CD14-positive monocyte (primary cell): ENCODE data around the gene FMNL3. TPM values are rescaled to one million over a fixed set of nuclear protein-coding genes. Genes with fewer than 3 reads are reported as not detected.
A peak's percentile ranks its signal among the peaks of the same experiment; 100 is the strongest.

Experiments
- DNase-seq, 3 donors: peaks; one replicate each; pipeline ENCODE4 v3.0.0-alpha.2; 2011 to 2022
- H2AFZ ChIP-seq: 2 replicates; pipeline ENCODE4 v1.6.0; 2012; ENCODE audit warnings: mild to moderate bottlenecking, low read depth, low read length, inconsistent platforms; ENCODE audit not compliant: insufficient read depth, poor library complexity, severe bottlenecking
- H3K27ac ChIP-seq, 2 donors: 1 replicate in 1 of 2; 2 replicates in 1 of 2; pipeline ENCODE4 v1.5.1; 2012 to 2013; ENCODE audit warnings: low read length in 2 of 2, control low read depth in 1 of 2, inconsistent platforms in 1 of 2, low read depth in 1 of 2, mild to moderate bottlenecking in 1 of 2
- H3K27me3 ChIP-seq, 2 donors: one replicate each; pipeline versions ENCODE4 v1.6.0 to v1.6.1; 2011 to 2013; ENCODE audit warnings: low read length in 2 of 2; ENCODE audit not compliant: control insufficient read depth in 2 of 2, insufficient read depth in 2 of 2
- H3K36me3 ChIP-seq, 2 donors: replicated peaks in 1 of 2; 1 replicate in 1 of 2; 2 replicates in 1 of 2; pipeline versions ENCODE4 v1.5.1 to v1.6.1; 2012 to 2013; ENCODE audit warnings: low read length in 2 of 2, control low read depth in 1 of 2, inconsistent platforms in 1 of 2, mild to moderate bottlenecking in 1 of 2; ENCODE audit not compliant: insufficient read depth in 2 of 2, control insufficient read depth in 1 of 2
- H3K4me1 ChIP-seq, 2 donors: 1 replicate in 1 of 2; 2 replicates in 1 of 2; pipeline versions ENCODE4 v1.5.1 to v1.6.1; 2012 to 2013; ENCODE audit warnings: low read length in 2 of 2, control low read depth in 1 of 2, inconsistent platforms in 1 of 2, mild to moderate bottlenecking in 1 of 2, moderate library complexity in 1 of 2; ENCODE audit not compliant: insufficient read depth in 2 of 2, control insufficient read depth in 1 of 2
- H3K4me2 ChIP-seq: replicated peaks from 2 replicates; pipeline ENCODE3; 2012; ENCODE audit warnings: low read length, moderate library complexity, mild to moderate bottlenecking; ENCODE audit not compliant: poor library complexity, severe bottlenecking; ENCODE audit errors: extremely low read depth
- H3K4me3 ChIP-seq, 3 experiments: fragments of 200-600 bp in 1 of 3; sonication (generic) in 1 of 3; replicated peaks in 1 of 3; 1 replicate in 2 of 3; 2 replicates in 1 of 3; pipeline ENCODE4 v1.5.1; 2011 to 2013; ENCODE audit warnings: low read length in 3 of 3, mild to moderate bottlenecking in 3 of 3, control low read depth in 2 of 3, low read depth in 2 of 3, inconsistent platforms in 1 of 3, moderate library complexity in 1 of 3
- H3K79me2 ChIP-seq: 2 replicates; pipeline ENCODE4 v1.6.0; 2012; ENCODE audit warnings: mild to moderate bottlenecking, control low read depth, inconsistent platforms, low read length, moderate library complexity; ENCODE audit not compliant: insufficient read depth
- H3K9ac ChIP-seq: 2 replicates; pipeline ENCODE4 v1.6.0; 2017; ENCODE audit warnings: low read length, mild to moderate bottlenecking; ENCODE audit not compliant: insufficient read depth, poor library complexity, severe bottlenecking
- H3K9me3 ChIP-seq, 2 donors: replicated peaks in 1 of 2; 1 replicate in 1 of 2; 2 replicates in 1 of 2; pipeline versions ENCODE4 v1.5.1 to v1.6.1; 2012 to 2013; ENCODE audit warnings: low read length in 2 of 2, control low read depth in 1 of 2; ENCODE audit not compliant: control insufficient read depth in 1 of 2, insufficient read depth in 1 of 2
- H4K20me1 ChIP-seq: 2 replicates; pipeline ENCODE4 v1.6.0; 2012; ENCODE audit warnings: mild to moderate bottlenecking, low read length, control low read depth, moderate library complexity; ENCODE audit not compliant: insufficient read depth
- H3K27ac Mint-ChIP-seq, 7 donors: one replicate each; pipeline ENCODE4 v1.8.0; 2020; ENCODE audit warnings: mild to moderate bottlenecking in 7 of 7, mixed read lengths in 7 of 7, moderate library complexity in 6 of 7, inconsistent platforms in 2 of 7
- H3K27me3 Mint-ChIP-seq, 3 donors: one replicate each; pipeline ENCODE4 v1.8.0; 2021 to 2022; ENCODE audit warnings: low read depth in 3 of 3, mild to moderate bottlenecking in 3 of 3, mixed read lengths in 3 of 3, moderate library complexity in 3 of 3, inconsistent platforms in 1 of 3
- H3K36me3 Mint-ChIP-seq, 2 donors: one replicate each; pipeline ENCODE4 v1.8.0; 2020; ENCODE audit warnings: mixed read lengths in 2 of 2, inconsistent platforms in 1 of 2, mild to moderate bottlenecking in 1 of 2
- H3K4me1 Mint-ChIP-seq: one replicate; pipeline ENCODE4 v1.8.0; 2020; ENCODE audit warnings: mild to moderate bottlenecking, mixed read lengths
- H3K4me3 Mint-ChIP-seq, 2 donors: one replicate each; pipeline ENCODE4 v1.8.0; 2020; ENCODE audit warnings: mild to moderate bottlenecking in 2 of 2, mixed read lengths in 2 of 2, moderate library complexity in 1 of 2
- H3K9me3 Mint-ChIP-seq, 7 donors: one replicate each; pipeline ENCODE4 v1.8.0; 2020 to 2022; ENCODE audit warnings: mixed read lengths in 7 of 7, mild to moderate bottlenecking in 6 of 7, moderate library complexity in 6 of 7, inconsistent platforms in 2 of 7
- WGBS: methylation state at CpG from one replicate; pipeline ENCODE4 v1.1.5; 2013; ENCODE audit warnings: missing lambda C conversion rate; ENCODE audit not compliant: insufficient coverage; 5-methylcytosine and 5-hydroxymethylcytosine counted together
- intact Hi-C, 2 donors: fragments of 100-400 bp; cut with micrococcal nuclease; formaldehyde crosslinking; loops; one replicate each; pipeline versions ENCODE4 v1.15.0 to v1.15.1; 2023
- polyA plus RNA-seq, 3 donors: library from polyadenylated mRNA; depleted of rRNA in 1 of 3; unstranded in 2 of 3; stranded (reverse) in 1 of 3; fragments of 300-500 nt in 2 of 3; fragments of >200 nt in 1 of 3; fragmentation: Illumina TruSeq in 2 of 3; gene quantifications; 1 replicate in 2 of 3; 2 replicates in 1 of 3; pipeline ENCODE4 v1.2.3, GENCODE V29; 2012 to 2021
- TF ChIP-seq, protein P1 (sequence below): fragments of 200-600 bp; IDR thresholded peaks from one replicate; pipeline ENCODE4 v1.8.0; 2022; ENCODE audit warnings: antibody characterized with exemption, mild to moderate bottlenecking

Gene FMNL3
- polyA plus RNA-seq, 3 donors, result 1.5 to 5.4 (median 1.7) TPM

DNA sequence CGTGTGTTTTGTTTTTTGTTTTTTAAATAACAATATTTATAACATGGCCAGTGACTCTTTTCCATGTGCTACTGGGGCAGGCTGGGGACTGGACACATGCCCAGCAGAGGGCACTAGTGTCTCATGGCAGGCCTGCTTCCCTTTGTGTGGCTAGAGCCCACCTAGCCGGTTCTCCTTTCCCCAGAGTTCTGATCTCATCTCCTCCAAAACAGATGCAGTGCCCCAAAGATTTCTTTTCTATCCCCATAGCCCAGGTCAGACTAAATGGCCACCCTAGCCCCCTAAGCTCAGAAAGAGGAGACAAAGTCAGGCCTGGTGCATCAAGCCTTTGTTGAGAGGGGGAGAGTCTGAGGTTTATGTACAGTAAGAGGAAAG, 62.6 kb downstream of the FMNL3 start:
- Mint-ChIP-seq H3K9me3 (no peaks in the 10 kb centered on the region), H3K4me1 (peaks cover 8% of the 10 kb centered on the region), H3K36me3 (peaks cover 35 to 38% of the 10 kb centered on the region in 2 donors), H3K27ac (peak overlapping the region in 4 of 7 donors; percentile 35 to 66 (median 50)), H3K4me3 (no peak overlapping the region), H3K27me3 (peaks cover 0 to 3% (median 1%) of the 10 kb centered on the region in 3 donors)
- no peak overlapping the region for H3K27ac ChIP-seq
- no CpG with 5 or more reads among the region's 2 CpGs for WGBS
- intact Hi-C loops, result loop anchor here (1.0 kb wide), 1 partner anchor 63 kb away; the partner anchor contains the start of gene FMNL3 (in 2 of the 2)
- peak; percentile 72 to 87 (median 82) for DNase-seq
- H3K36me3 ChIP-seq, result peaks cover 11 to 28% of the 10 kb centered on the region in 2 donors
- no peak overlapping the region for H2AFZ ChIP-seq
- no peak overlapping the region for H3K9ac ChIP-seq
- no peaks in the 10 kb centered on the region for H3K27me3 ChIP-seq
- H3K4me1 ChIP-seq, result peaks cover 4 to 6% of the 10 kb centered on the region in 2 donors
- no peaks in the 10 kb centered on the region for H3K9me3 ChIP-seq
- no peaks in the 10 kb centered on the region for H4K20me1 ChIP-seq
- no peak overlapping the region for H3K4me3 ChIP-seq
- H3K79me2 ChIP-seq, result no peaks in the 10 kb centered on the region
- TF ChIP-seq, protein P1, sequence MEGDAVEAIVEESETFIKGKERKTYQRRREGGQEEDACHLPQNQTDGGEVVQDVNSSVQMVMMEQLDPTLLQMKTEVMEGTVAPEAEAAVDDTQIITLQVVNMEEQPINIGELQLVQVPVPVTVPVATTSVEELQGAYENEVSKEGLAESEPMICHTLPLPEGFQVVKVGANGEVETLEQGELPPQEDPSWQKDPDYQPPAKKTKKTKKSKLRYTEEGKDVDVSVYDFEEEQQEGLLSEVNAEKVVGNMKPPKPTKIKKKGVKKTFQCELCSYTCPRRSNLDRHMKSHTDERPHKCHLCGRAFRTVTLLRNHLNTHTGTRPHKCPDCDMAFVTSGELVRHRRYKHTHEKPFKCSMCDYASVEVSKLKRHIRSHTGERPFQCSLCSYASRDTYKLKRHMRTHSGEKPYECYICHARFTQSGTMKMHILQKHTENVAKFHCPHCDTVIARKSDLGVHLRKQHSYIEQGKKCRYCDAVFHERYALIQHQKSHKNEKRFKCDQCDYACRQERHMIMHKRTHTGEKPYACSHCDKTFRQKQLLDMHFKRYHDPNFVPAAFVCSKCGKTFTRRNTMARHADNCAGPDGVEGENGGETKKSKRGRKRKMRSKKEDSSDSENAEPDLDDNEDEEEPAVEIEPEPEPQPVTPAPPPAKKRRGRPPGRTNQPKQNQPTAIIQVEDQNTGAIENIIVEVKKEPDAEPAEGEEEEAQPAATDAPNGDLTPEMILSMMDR, result peak; percentile 97
- no peak overlapping the region for H3K4me2 ChIP-seq

DNA sequence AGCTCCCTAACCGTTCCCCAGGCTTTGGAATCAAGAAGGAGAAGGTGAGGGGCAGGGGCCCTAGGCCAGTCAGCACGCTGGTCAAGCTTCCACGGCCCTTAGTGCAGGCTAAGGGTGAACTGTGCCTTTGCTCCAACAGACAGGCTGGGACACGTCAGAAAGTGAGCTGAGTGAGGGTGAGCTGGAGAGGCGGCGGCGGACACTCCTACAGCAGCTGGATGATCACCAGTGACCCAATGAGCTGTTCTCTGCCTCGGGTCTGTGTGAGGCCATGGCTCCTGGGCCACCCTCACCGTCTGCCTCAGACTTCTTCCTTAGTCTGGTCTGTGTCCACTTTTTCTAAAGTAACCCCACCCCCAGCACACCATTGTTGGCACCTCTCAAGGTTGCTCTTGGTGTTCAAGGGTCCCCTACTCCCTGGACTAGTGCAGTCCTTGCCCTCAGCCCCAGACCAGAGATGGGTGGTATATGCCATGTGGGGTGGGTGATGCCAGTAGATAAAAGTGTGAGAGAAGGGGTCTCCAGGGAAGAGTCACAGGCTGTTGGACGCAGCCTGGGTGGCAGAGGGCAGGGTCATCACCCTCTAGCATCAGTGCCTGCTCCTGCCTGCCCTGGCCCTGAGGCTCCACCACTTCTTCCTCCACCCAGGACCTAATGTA, 63.1 kb downstream of the FMNL3 start:
- Histone ChIP-seq H3K9ac (no peak overlapping the region), H3K27ac (no peak overlapping the region), H3K36me3 (peaks cover 7 to 22% of the 10 kb centered on the region in 2 donors), H3K9me3 (no peaks in the 10 kb centered on the region), H3K4me3 (no peak overlapping the region), H3K4me2 (no peak overlapping the region), H3K4me1 (peaks cover 4 to 6% of the 10 kb centered on the region in 2 donors), H3K79me2 (no peaks in the 10 kb centered on the region), H3K27me3 (no peaks in the 10 kb centered on the region), H2AFZ (no peak overlapping the region), H4K20me1 (no peaks in the 10 kb centered on the region)
- H3K27ac Mint-ChIP-seq, result peak overlapping the region in 3 of 7 donors; percentile 35 to 66 (median 48)
- H3K36me3 Mint-ChIP-seq, result peaks cover 31 to 34% of the 10 kb centered on the region in 2 donors
- DNase-seq, result no peak
- no peaks in the 10 kb centered on the region for H3K9me3 Mint-ChIP-seq
- H3K4me3 Mint-ChIP-seq, result no peak overlapping the region
- peaks cover 8% of the 10 kb centered on the region for H3K4me1 Mint-ChIP-seq
- 92% methylated on average over 5 of the region's 10 CpGs for WGBS
- peaks cover 1 to 4% (median 3%) of the 10 kb centered on the region in 3 donors for H3K27me3 Mint-ChIP-seq
- TF ChIP-seq, protein P1, result no peak
- intact Hi-C loops, result loop anchor here (1.0 kb wide), 1 partner anchor 63 kb away; the partner anchor contains the start of gene FMNL3 (in 2 of the 2)
